Right lobe of liver (tissue), 6 donors: Measurements from ENCODE around the gene PEAK1. TPM values are rescaled to one million over a fixed set of nuclear protein-coding genes. Genes with fewer than 3 reads are reported as not detected.

ENCODE experiments used
- ATAC-seq, 4 donors: fragments of 200-7000 bp; cut with Tn5 transposase; one replicate each; pipeline ENCODE4 v1.9.1; 2020; ENCODE audit warnings: mild to moderate bottlenecking in 4 of 4, moderate library complexity in 4 of 4
- DNase-seq, 3 donors: peaks; one replicate each; pipeline ENCODE4 v3.0.0-alpha.2; 2020
- H3K27ac ChIP-seq, 3 donors: fragments of 200-600 bp; one replicate each; pipeline ENCODE4 v1.8.0; 2022
- H3K27me3 ChIP-seq, 2 donors: fragments of 200-600 bp; one replicate each; pipeline ENCODE4 v1.8.0; 2022
- H3K36me3 ChIP-seq, 4 donors: fragments of 200-600 bp; sonication (generic) in 1 of 4; one replicate each; pipeline versions ENCODE4 v1.5.1 to v1.8.0; 2017 to 2022; ENCODE audit warnings: control low read depth in 1 of 4
- H3K4me1 ChIP-seq, 4 donors: fragments of 200-600 bp; sonication (generic) in 1 of 4; one replicate each; pipeline versions ENCODE4 v1.5.1 to v1.8.0; 2017 to 2022; ENCODE audit warnings: control low read depth in 1 of 4
- H3K4me3 ChIP-seq, 3 donors: fragments of 200-600 bp; one replicate each; pipeline ENCODE4 v1.8.0; 2022
- H3K9me3 ChIP-seq, 4 donors: fragments of 200-600 bp; sonication (generic) in 1 of 4; one replicate each; pipeline versions ENCODE4 v1.5.1 to v1.8.0; 2017 to 2022; ENCODE audit warnings: control low read depth in 1 of 4
- POLR2A ChIP-seq: fragments of 450-650 bp; IDR thresholded peaks from one replicate; pipeline ENCODE4 v1.6.1; 2017; ENCODE audit warnings: antibody characterized with exemption, mild to moderate bottlenecking
- WGBS: methylation state at CpG from one replicate; pipeline ENCODE4 v1.1.6; 2018; ENCODE audit warnings: low coverage, low lambda C conversion rate; ENCODE audit not compliant: insufficient coverage; ENCODE audit errors: missing lambda C conversion rate; 5-methylcytosine and 5-hydroxymethylcytosine counted together
- intact Hi-C, 2 donors: fragments of 100-400 bp; cut with DNase I; formaldehyde crosslinking; loops; one replicate each; pipeline versions ENCODE4 v1.11.2 to v1.14.1; 2022
- total RNA-seq, 6 experiments: library from RNA; depleted of rRNA in 2 of 6; stranded (reverse); fragments of >200 nt in 2 of 6; fragmentation: NEBNext Ultra II Directional in 3 of 6; extraction: Animal tissue kit (Norgen Biotek cat#: 25700) in 3 of 6; gene quantifications; one replicate each; pipeline versions ENCODE4 v1.1.0 to v1.2.4, GENCODE V29; 2016 to 2023
- TF ChIP-seq, protein P1 (sequence below), 4 donors: fragments of 200-600 bp in 3 of 4; fragments of 450-650 bp in 1 of 4; IDR thresholded peaks; one replicate each; pipeline versions ENCODE4 v1.5.1 to v1.8.0; 2016 to 2022; ENCODE audit warnings: antibody characterized with exemption in 4 of 4, mild to moderate bottlenecking in 2 of 4
- donor health status: DM: no; HTN: yes; CAD: no.
- donor health status: DM: no; HTN: no; CAD: no.
- donor health status: DM: no; HTN: no; CAD: no.
- donor health status: DM: no; HTN: yes; CAD: no.
- donor health status: DM: no; HTN: yes; CAD: no.

Gene PEAK1
- total RNA-seq, 6 experiments from 2014 or later = 5.9 to 18.4 (median 10.1) TPM

DNA sequence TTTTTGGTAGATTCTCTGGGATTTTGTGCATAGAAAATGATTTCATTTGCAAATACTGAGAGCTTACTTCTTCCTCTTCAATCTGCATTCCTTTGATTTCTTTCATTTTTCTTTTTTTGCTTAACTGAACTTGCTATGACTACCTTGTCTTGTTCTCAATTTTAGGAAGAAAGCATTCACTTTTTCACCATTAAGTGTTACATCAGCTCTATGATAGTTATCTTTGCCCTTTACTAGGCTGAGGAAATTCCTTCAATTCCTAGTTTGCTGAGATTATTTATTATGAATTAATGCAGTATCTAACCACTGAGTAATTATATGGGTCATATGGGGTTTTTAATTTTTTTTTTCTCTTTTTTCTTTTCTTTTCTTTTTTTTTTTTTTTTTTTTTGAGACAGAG is 172.8 kb downstream of the PEAK1 start:
- no peak for ATAC-seq
- Histone ChIP-seq H3K27me3 (no peaks in the 10 kb centered on the region), H3K4me1 (no peaks in the 10 kb centered on the region), H3K27ac (no peak overlapping the region), H3K9me3 (no peaks in the 10 kb centered on the region), H3K4me3 (no peak overlapping the region), H3K36me3 (no peaks in the 10 kb centered on the region)
- TF ChIP-seq, protein P1, sequence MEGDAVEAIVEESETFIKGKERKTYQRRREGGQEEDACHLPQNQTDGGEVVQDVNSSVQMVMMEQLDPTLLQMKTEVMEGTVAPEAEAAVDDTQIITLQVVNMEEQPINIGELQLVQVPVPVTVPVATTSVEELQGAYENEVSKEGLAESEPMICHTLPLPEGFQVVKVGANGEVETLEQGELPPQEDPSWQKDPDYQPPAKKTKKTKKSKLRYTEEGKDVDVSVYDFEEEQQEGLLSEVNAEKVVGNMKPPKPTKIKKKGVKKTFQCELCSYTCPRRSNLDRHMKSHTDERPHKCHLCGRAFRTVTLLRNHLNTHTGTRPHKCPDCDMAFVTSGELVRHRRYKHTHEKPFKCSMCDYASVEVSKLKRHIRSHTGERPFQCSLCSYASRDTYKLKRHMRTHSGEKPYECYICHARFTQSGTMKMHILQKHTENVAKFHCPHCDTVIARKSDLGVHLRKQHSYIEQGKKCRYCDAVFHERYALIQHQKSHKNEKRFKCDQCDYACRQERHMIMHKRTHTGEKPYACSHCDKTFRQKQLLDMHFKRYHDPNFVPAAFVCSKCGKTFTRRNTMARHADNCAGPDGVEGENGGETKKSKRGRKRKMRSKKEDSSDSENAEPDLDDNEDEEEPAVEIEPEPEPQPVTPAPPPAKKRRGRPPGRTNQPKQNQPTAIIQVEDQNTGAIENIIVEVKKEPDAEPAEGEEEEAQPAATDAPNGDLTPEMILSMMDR (IDR thresholded peaks at IDR 0.05) = no peak
- no peak for TF ChIP-seq POLR2A
- intact Hi-C loops = no loop called here
- no peak for DNase-seq

DNA sequence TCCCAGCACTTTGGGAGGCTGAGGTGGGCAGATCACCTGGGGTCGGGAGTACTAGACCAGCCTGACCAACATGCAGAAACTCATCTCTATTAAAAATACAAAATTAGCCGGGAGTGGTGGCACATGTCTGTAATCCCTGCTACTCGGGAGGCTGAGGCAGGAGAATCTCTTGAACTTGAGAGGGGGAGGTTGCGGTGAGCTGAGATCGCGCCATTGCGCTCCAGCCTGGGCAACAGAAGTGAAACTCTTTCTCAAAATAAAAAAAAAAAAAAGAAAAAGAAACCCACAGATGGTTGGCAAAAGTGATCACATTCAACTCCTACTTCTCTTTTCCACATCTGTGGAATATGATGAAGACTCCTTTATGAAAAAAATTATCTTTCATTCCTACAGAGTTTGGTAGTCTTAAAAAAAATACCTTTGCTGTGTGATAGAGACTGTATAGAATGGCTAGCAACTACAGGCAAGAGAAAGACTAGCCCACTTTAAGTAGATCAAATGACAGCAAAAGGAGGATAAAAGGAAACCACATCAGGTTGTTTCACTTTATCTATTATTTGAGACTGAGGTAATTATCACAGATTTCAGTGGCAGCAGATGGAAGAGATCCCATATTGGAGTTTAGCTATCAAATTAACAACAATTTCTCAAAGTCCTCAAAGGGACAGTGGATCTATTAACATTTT is 176.0 kb downstream of the PEAK1 start:
- Histone ChIP-seq H3K27ac (no peak overlapping the region), H3K9me3 (no peaks in the 10 kb centered on the region), H3K27me3 (no peaks in the 10 kb centered on the region), H3K4me3 (no peak overlapping the region), H3K4me1 (no peaks in the 10 kb centered on the region), H3K36me3 (no peaks in the 10 kb centered on the region)
- DNase-seq (no peak), ATAC-seq (no peak)
- WGBS = 85% methylated on average over 7 of the region's 7 CpGs
- TF ChIP-seq POLR2A = no peak
- TF ChIP-seq, protein P1 (IDR thresholded peaks at IDR 0.05) = no peak
- intact Hi-C loops = no loop called here

DNA sequence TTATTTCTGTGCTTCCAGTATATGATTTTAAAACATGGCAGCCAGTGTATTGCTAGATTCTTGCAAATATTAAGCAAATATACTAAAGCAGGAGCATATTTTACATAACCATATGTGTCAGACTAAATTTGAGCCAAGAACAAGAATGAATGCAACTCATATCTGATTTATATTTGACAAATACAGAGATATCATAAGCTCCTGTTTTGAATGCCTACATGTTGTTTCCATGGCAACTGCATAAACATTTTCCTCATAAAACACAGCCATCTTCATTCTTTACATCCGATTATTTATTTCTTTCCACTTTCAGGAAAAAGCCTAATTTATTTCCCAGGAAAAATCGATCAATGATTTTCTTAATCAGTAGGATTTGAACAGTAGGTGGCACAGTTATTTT is 176.8 kb downstream of the PEAK1 start:
- no peak for ATAC-seq
- H3K27ac ChIP-seq = no peak overlapping the region
- intact Hi-C loops = no loop called here
- no peak overlapping the region for H3K4me3 ChIP-seq
- no peak for TF ChIP-seq POLR2A
- TF ChIP-seq, protein P1 (IDR thresholded peaks at IDR 0.05) = no peak
- H3K4me1 ChIP-seq = no peaks in the 10 kb centered on the region
- 86% methylated on average over 2 of the region's 2 CpGs for WGBS
- H3K27me3 ChIP-seq = no peaks in the 10 kb centered on the region
- DNase-seq = no peak
- no peaks in the 10 kb centered on the region for H3K9me3 ChIP-seq
- no peaks in the 10 kb centered on the region for H3K36me3 ChIP-seq

DNA sequence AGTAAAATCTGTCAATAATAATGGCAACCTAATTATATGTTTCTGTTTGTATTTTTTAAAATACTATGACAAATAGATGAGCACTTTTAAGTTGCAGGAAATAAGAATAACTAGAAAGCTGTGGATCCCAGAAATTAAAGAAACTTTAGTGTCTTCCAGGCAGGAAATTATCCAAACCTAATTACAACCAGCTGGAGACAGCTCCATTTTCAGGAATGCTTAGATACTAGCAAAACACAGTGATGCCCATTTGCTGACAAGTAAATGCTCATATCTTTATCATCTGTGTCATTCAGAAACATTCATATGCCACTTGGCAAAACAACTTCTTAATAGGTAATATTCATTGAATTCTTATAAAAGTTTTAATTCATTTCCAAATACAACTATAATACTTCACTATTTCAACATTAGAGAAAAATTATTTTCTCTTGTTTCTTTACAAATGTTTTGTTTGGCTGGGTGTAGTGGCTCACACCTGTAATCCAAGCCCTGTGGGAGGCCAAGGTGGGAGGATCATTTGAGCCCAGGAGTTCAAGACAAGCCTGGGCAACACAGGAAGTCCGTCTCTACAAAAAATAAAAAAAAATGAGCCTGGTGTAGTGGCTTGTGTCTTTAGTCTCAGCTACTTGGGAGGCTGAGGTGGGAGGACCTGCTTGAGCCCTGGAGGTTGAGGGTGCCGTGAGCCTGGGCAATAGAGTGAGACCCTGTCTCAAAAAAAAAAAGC is 179.9 kb downstream of the PEAK1 start:
- H3K27ac ChIP-seq = no peak overlapping the region
- no peak overlapping the region for H3K4me3 ChIP-seq
- no peaks in the 10 kb centered on the region for H3K4me1 ChIP-seq
- TF ChIP-seq POLR2A = no peak
- TF ChIP-seq, protein P1 (IDR thresholded peaks at IDR 0.05) = no peak
- H3K36me3 ChIP-seq = peaks cover 0 to 6% (median 0%) of the 10 kb centered on the region in 4 donors
- H3K9me3 ChIP-seq = no peaks in the 10 kb centered on the region
- ATAC-seq = no peak
- intact Hi-C loops = no loop called here
- no peak for DNase-seq
- WGBS = 93% methylated on average over 2 of the region's 2 CpGs
- H3K27me3 ChIP-seq = no peaks in the 10 kb centered on the region
